GM12878 (cell line): ENCODE measurements around the gene USF3. TPM values are rescaled to one million over a fixed set of nuclear protein-coding genes. Genes with fewer than 3 reads are reported as not detected.
A peak's percentile ranks its signal among the peaks of the same experiment; 100 is the strongest.

Source experiments
- CBX5 ChIP-seq: sonication (generic); IDR thresholded peaks from 2 replicates; pipeline ENCODE4 v1.6.1; 2016; ENCODE audit warnings: low read depth, moderate library complexity, mild to moderate bottlenecking, inconsistent platforms
- CUX1 ChIP-seq: IDR thresholded peaks from 2 replicates; pipeline ENCODE4 v1.6.1; 2012; ENCODE audit warnings: improper control_type of control experiment, low read depth, low read length; ENCODE audit not compliant: insufficient replicate concordance
- HDGF ChIP-seq: fragments of 450-650 bp; IDR thresholded peaks from 2 replicates; pipeline ENCODE4 v1.6.1; 2016; ENCODE audit warnings: antibody characterized with exemption
- MTA2 ChIP-seq: fragments of 450-650 bp; IDR thresholded peaks from 2 replicates; pipeline ENCODE4 v1.6.1; 2016; ENCODE audit warnings: low read depth, mild to moderate bottlenecking, moderate library complexity
- NFYB ChIP-seq: IDR thresholded peaks from 2 replicates; pipeline ENCODE4 v1.6.1; 2011; ENCODE audit warnings: low read depth, mild to moderate bottlenecking, low read length, improper control_type of control experiment, moderate library complexity; ENCODE audit not compliant: insufficient read depth
- NRF1 ChIP-seq: conservative IDR thresholded peaks from 2 replicates; pipeline ENCODE4 v1.6.1; 2011; ENCODE audit warnings: mild to moderate bottlenecking, low read depth, low read length, improper control_type of control experiment
- SRF ChIP-seq, 2 experiments: IDR thresholded peaks; 2 replicates each; pipeline ENCODE4 v1.6.1; 2011; ENCODE audit warnings: low read depth in 2 of 2, low read length in 2 of 2, mild to moderate bottlenecking in 1 of 2, moderate library complexity in 1 of 2
- TBL1XR1 ChIP-seq: IDR thresholded peaks from 2 replicates; pipeline ENCODE4 v1.6.1; 2012; ENCODE audit warnings: low read depth, low read length, improper control_type of control experiment
- ZNF687 ChIP-seq: fragments of 450-650 bp; IDR thresholded peaks from 2 replicates; pipeline ENCODE4 v1.6.1; 2017; ENCODE audit warnings: mild to moderate bottlenecking, moderate library complexity
- polyA plus RNA-seq, 11 experiments: library from polyadenylated mRNA; depleted of rRNA in 4 of 11; unstranded in 6 of 11; stranded (reverse) in 5 of 11; fragments of >200 nt; fragmentation: Nextera tagmentation in 4 of 11; fragmentation: Illumina TruSeq in 1 of 11; extraction: Ambion mirVana in 4 of 11; extraction: Trizol in 1 of 11; gene quantifications; 1 replicate in 1 of 11; 2 replicates in 10 of 11; pipeline versions ENCODE4 v1.2.1 to v1.2.3, GENCODE V29; 2011 to 2016; ENCODE audit warnings: inconsistent platforms in 2 of 11, missing spikeins in 2 of 11, low read depth in 1 of 11
- total RNA-seq, 4 experiments: library from RNA; depleted of rRNA in 3 of 4; stranded (reverse); fragments of >200 nt in 3 of 4; fragmentation: Illumina TruSeq in 1 of 4; extraction: Trizol in 1 of 4; gene quantifications; 2 replicates each; pipeline versions ENCODE4 v1.2.1 to v1.2.3, GENCODE V29; 2013 to 2021
- TF ChIP-seq, protein P1 (sequence below): fragments of 450-650 bp; IDR thresholded peaks from 2 replicates; pipeline ENCODE4 v1.6.1; 2016; ENCODE audit warnings: mild to moderate bottlenecking
- TF ChIP-seq, protein P2 (sequence below): fragments of 450-650 bp; IDR thresholded peaks from 2 replicates; pipeline ENCODE4 v1.6.1; 2018; ENCODE audit warnings: borderline replicate concordance, mild to moderate bottlenecking; ENCODE audit not compliant: partially characterized antibody
- TF ChIP-seq, protein P3 (sequence below): fragments of 450-650 bp; conservative IDR thresholded peaks from 2 replicates; pipeline ENCODE4 v1.6.1; 2017; ENCODE audit warnings: mild to moderate bottlenecking, moderate library complexity

Gene USF3
- total and polyA plus RNA-seq, 10 of the 15 experiments (the other 5 are each of a cell fraction or from before 2014, with no cell fraction given) = 3.1 to 15.9 (median 7.8) TPM

GRCh38 chr3:113744941-113745755 lies 48.7 kb upstream of the USF3 start (continued):
- TF ChIP-seq, protein P1, sequence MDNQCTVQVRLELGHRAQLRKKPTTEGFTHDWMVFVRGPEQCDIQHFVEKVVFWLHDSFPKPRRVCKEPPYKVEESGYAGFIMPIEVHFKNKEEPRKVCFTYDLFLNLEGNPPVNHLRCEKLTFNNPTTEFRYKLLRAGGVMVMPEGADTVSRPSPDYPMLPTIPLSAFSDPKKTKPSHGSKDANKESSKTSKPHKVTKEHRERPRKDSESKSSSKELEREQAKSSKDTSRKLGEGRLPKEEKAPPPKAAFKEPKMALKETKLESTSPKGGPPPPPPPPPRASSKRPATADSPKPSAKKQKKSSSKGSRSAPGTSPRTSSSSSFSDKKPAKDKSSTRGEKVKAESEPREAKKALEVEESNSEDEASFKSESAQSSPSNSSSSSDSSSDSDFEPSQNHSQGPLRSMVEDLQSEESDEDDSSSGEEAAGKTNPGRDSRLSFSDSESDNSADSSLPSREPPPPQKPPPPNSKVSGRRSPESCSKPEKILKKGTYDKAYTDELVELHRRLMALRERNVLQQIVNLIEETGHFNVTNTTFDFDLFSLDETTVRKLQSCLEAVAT = no peak
- TF ChIP-seq NRF1 (no peak), CBX5 (peak; percentile 39; the same call in 1 of the 2 replicates), TBL1XR1 (0 out of 2 replicates have a peak, but pooled peaks have one; percentile 44), ZNF687 (no peak), CUX1 (no peak), NFYB (no peak), HDGF (no peak; the same call in 1 of the 2 replicates), MTA2 (no peak), SRF (IDR thresholded peaks at IDR 0.05; ENCODE audit: low read depth in 2 of 2, low read length in 2 of 2) (no peak)
- TF ChIP-seq, protein P2, sequence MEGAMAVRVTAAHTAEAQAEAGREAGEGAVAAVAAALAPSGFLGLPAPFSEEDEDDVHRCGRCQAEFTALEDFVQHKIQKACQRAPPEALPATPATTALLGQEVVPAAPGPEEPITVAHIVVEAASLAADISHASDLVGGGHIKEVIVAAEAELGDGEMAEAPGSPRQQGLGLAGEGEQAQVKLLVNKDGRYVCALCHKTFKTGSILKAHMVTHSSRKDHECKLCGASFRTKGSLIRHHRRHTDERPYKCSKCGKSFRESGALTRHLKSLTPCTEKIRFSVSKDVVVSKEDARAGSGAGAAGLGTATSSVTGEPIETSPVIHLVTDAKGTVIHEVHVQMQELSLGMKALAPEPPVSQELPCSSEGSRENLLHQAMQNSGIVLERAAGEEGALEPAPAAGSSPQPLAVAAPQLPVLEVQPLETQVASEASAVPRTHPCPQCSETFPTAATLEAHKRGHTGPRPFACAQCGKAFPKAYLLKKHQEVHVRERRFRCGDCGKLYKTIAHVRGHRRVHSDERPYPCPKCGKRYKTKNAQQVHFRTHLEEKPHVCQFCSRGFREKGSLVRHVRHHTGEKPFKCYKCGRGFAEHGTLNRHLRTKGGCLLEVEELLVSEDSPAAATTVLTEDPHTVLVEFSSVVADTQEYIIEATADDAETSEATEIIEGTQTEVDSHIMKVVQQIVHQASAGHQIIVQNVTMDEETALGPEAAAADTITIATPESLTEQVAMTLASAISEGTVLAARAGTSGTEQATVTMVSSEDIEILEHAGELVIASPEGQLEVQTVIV = no peak
- TF ChIP-seq, protein P3, sequence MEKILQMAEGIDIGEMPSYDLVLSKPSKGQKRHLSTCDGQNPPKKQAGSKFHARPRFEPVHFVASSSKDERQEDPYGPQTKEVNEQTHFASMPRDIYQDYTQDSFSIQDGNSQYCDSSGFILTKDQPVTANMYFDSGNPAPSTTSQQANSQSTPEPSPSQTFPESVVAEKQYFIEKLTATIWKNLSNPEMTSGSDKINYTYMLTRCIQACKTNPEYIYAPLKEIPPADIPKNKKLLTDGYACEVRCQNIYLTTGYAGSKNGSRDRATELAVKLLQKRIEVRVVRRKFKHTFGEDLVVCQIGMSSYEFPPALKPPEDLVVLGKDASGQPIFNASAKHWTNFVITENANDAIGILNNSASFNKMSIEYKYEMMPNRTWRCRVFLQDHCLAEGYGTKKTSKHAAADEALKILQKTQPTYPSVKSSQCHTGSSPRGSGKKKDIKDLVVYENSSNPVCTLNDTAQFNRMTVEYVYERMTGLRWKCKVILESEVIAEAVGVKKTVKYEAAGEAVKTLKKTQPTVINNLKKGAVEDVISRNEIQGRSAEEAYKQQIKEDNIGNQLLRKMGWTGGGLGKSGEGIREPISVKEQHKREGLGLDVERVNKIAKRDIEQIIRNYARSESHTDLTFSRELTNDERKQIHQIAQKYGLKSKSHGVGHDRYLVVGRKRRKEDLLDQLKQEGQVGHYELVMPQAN = 0 out of 2 replicates have a peak, but pooled peaks have one; percentile 30
